Measurements from ENCODE around the gene PREB.

The PREB gene

DNA sequence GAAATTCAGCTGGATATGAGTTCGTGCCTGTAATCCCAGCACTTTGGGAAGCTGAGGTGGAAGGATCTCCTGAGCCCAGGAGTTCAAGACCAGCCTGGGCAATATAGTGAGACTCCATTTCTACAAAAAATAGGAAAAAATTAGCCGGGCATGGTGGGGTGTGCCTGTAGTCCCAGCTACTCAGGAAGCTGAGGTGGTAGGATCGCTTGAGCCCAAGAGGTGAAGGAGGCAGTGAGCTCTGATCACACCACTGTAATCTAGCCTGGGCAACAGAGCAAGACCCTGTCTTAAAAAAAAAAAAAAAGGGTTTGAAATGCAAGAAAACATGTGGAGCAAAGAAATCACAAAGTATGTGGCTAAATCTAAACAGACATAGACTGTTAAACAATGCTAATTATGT, 25.4 kb downstream of the PREB start:
- no peak for TF ChIP-seq EZH2phosphoT487 (conservative IDR thresholded peaks at IDR 0.05; ENCODE audit: low read length)
- TF ChIP-seq, protein P1, sequence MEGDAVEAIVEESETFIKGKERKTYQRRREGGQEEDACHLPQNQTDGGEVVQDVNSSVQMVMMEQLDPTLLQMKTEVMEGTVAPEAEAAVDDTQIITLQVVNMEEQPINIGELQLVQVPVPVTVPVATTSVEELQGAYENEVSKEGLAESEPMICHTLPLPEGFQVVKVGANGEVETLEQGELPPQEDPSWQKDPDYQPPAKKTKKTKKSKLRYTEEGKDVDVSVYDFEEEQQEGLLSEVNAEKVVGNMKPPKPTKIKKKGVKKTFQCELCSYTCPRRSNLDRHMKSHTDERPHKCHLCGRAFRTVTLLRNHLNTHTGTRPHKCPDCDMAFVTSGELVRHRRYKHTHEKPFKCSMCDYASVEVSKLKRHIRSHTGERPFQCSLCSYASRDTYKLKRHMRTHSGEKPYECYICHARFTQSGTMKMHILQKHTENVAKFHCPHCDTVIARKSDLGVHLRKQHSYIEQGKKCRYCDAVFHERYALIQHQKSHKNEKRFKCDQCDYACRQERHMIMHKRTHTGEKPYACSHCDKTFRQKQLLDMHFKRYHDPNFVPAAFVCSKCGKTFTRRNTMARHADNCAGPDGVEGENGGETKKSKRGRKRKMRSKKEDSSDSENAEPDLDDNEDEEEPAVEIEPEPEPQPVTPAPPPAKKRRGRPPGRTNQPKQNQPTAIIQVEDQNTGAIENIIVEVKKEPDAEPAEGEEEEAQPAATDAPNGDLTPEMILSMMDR (IDR thresholded peaks at IDR 0.05; ENCODE audit: insufficient read depth, low read length, poor library complexity, severe bottlenecking), result no peak
- H3K79me2 ChIP-seq (ENCODE audit: insufficient read depth, low read length), result no peaks in the 10 kb centered on the region
- no peak overlapping the region for H3K4me3 ChIP-seq (ENCODE audit: insufficient read depth, low read length, poor library complexity, severe bottlenecking)
- H3K9me3 ChIP-seq (ENCODE audit: insufficient read depth, low read length), result no peaks in the 10 kb centered on the region
- H3K27me3 ChIP-seq (ENCODE audit: low read length), result no peaks in the 10 kb centered on the region
- H2AFZ ChIP-seq (ENCODE audit: low read depth, low read length, severe bottlenecking), result no peak overlapping the region
- H3K27ac ChIP-seq (ENCODE audit: low read depth, low read length), result no peak overlapping the region
- H3K36me3 ChIP-seq (ENCODE audit: low read length), result no peaks in the 10 kb centered on the region
- no peaks in the 10 kb centered on the region for H4K20me1 ChIP-seq (ENCODE audit: low read depth, low read length)
- no peak overlapping the region for H3K4me2 ChIP-seq (ENCODE audit: low read depth, low read length, poor library complexity, severe bottlenecking)
- H3F3A ChIP-seq (ENCODE audit: insufficient read depth), result no peaks in the 10 kb centered on the region
- H3K9me2 ChIP-seq (replicated peaks; ENCODE audit: insufficient read depth, low read length), result no peaks in the 10 kb centered on the region
- no peak overlapping the region for H3K9ac ChIP-seq (ENCODE audit: low read length)

DNA sequence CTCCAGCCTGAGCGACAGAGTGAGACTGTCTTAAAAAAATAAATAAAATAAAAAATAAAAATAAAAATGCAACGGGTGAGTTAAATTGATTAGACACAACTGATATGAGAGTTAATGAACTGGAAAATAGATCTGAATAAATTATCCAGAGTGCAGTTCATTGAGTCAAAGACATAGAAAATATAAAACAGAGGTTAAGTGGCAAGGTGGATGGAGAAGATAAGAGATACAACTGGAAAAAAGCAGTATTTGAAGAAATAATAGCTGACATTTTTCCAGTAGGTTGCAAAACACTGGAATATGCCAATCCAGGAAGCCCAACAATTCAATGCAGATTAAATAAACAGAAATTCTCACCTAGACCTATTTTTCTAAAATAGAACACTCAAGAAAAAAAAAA, 26.2 kb downstream of the PREB start:
- TF ChIP-seq EZH2phosphoT487 (conservative IDR thresholded peaks at IDR 0.05; ENCODE audit: low read length), result no peak
- TF ChIP-seq, protein P1 (IDR thresholded peaks at IDR 0.05; ENCODE audit: insufficient read depth, low read length, poor library complexity, severe bottlenecking), result no peak
- H3K27me3 ChIP-seq (ENCODE audit: low read length), result no peaks in the 10 kb centered on the region

DNA sequence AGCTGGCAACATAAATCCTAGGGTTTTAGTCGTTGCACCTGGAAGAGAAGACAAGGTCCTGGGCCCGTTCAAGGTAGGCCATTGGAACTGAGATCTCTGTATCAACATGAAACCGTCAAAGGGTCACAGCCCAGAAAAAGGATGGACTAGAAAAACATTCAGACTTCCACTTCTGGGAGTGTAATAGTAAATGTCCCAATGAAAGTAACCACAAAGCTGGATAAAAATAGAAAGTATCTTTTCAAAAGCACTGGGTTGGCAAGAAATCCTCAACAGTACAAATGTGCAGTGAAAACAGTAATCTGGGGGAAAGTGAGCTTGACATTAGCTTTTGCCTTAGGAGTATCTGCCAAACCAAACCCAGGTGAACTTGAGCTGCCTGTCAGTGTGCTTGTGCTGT, 28.5 kb downstream of the PREB start:
- no peaks in the 10 kb centered on the region for H3F3A ChIP-seq (ENCODE audit: insufficient read depth)
- H3K79me2 ChIP-seq (ENCODE audit: insufficient read depth, low read length), result no peaks in the 10 kb centered on the region
- TF ChIP-seq, protein P1 (IDR thresholded peaks at IDR 0.05; ENCODE audit: insufficient read depth, low read length, poor library complexity, severe bottlenecking), result no peak
- no peak for TF ChIP-seq EZH2phosphoT487 (conservative IDR thresholded peaks at IDR 0.05; ENCODE audit: low read length)
- no peaks in the 10 kb centered on the region for H4K20me1 ChIP-seq (ENCODE audit: low read depth, low read length)
- H3K9me3 ChIP-seq (ENCODE audit: insufficient read depth, low read length), result no peaks in the 10 kb centered on the region
- no peak overlapping the region for H3K4me2 ChIP-seq (ENCODE audit: low read depth, low read length, poor library complexity, severe bottlenecking)
- H3K27ac ChIP-seq (ENCODE audit: low read depth, low read length), result no peak overlapping the region
- H2AFZ ChIP-seq (ENCODE audit: low read depth, low read length, severe bottlenecking), result no peak overlapping the region
- no peak overlapping the region for H3K4me3 ChIP-seq (ENCODE audit: insufficient read depth, low read length, poor library complexity, severe bottlenecking)
- no peaks in the 10 kb centered on the region for H3K9me2 ChIP-seq (replicated peaks; ENCODE audit: insufficient read depth, low read length)
- no peak overlapping the region for H3K9ac ChIP-seq (ENCODE audit: low read length)
- no peaks in the 10 kb centered on the region for H3K27me3 ChIP-seq (ENCODE audit: low read length)
- no peaks in the 10 kb centered on the region for H3K36me3 ChIP-seq (ENCODE audit: low read length)

More for the DNA sequence above, 26.2 kb downstream of the PREB start:
- Histone ChIP-seq H3F3A (ENCODE audit: insufficient read depth) (no peaks in the 10 kb centered on the region), H4K20me1 (ENCODE audit: low read depth, low read length) (no peaks in the 10 kb centered on the region), H3K4me3 (ENCODE audit: insufficient read depth, low read length, poor library complexity, severe bottlenecking) (no peak overlapping the region), H3K9me2 (replicated peaks; ENCODE audit: insufficient read depth, low read length) (no peaks in the 10 kb centered on the region), H3K9me3 (ENCODE audit: insufficient read depth, low read length) (no peaks in the 10 kb centered on the region), H3K4me2 (ENCODE audit: low read depth, low read length, poor library complexity, severe bottlenecking) (no peak overlapping the region), H3K27ac (ENCODE audit: low read depth, low read length) (no peak overlapping the region), H3K36me3 (ENCODE audit: low read length) (no peaks in the 10 kb centered on the region), H3K9ac (ENCODE audit: low read length) (no peak overlapping the region), H2AFZ (ENCODE audit: low read depth, low read length, severe bottlenecking) (no peak overlapping the region), H3K79me2 (ENCODE audit: insufficient read depth, low read length) (no peaks in the 10 kb centered on the region)
